ENCODE measurements around the gene GLMN. TPM values are rescaled to one million over a fixed set of nuclear protein-coding genes. Genes with fewer than 3 reads are reported as not detected.

GLMN gene
- polyA plus RNA-seq, 3 donors = 2.1 to 4.1 (median 2.6) TPM

DNA sequence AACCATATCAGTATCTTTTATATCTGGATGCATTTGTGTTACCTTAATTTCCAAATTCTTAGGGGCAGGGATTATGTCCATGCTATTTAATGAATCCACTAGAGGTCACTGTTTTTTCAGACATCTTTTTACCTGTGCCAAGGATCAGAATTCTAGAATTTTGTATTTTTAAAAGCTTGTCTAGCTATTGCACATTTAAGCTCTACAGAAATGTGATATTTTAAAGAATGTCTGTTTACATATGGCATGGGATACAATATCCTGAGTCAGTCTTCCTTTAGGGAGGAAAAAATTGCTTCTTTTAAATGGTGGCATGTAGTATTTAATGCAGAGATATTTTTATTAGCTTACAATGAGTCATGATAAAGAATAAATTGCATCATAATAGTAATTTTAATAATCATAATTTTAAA is 11.4 kb upstream of the GLMN start:
- peaks cover 3% of the 10 kb centered on the region for H3K4me1 Mint-ChIP-seq
- no peaks in the 10 kb centered on the region for H3K9me3 ChIP-seq (replicated peaks in 1 of 2; ENCODE audit: control insufficient read depth in 1 of 2, insufficient read depth in 1 of 2, low read length in 2 of 2)
- no peaks in the 10 kb centered on the region for H3K27me3 ChIP-seq (ENCODE audit: control insufficient read depth in 2 of 2, insufficient read depth in 2 of 2, low read length in 2 of 2)
- H3K4me3 ChIP-seq (replicated peaks in 1 of 3; ENCODE audit: low read depth in 2 of 3, low read length in 3 of 3) = no peak overlapping the region
- peak in 1 of 3 donors; percentile 22 for DNase-seq
- no peak overlapping the region for H3K27ac ChIP-seq (ENCODE audit: low read depth in 1 of 2, low read length in 2 of 2)
- peaks cover 15 to 62% of the 10 kb centered on the region in 2 donors for H3K36me3 ChIP-seq (replicated peaks in 1 of 2; ENCODE audit: control insufficient read depth in 1 of 2, insufficient read depth in 2 of 2, low read length in 2 of 2)
- H3K4me1 ChIP-seq (ENCODE audit: control insufficient read depth in 1 of 2, insufficient read depth in 2 of 2, low read length in 2 of 2) = no peaks in the 10 kb centered on the region
- no peak overlapping the region for H3K9ac ChIP-seq (ENCODE audit: insufficient read depth, low read length, poor library complexity, severe bottlenecking)
- no peak overlapping the region for H3K4me3 Mint-ChIP-seq
- no peak overlapping the region for H3K4me2 ChIP-seq (replicated peaks; ENCODE audit: extremely low read depth, low read length, poor library complexity, severe bottlenecking)
- H3K79me2 ChIP-seq (ENCODE audit: insufficient read depth, low read length) = no peaks in the 10 kb centered on the region
- no peak overlapping the region for H3K27ac Mint-ChIP-seq
- H3K9me3 Mint-ChIP-seq = no peaks in the 10 kb centered on the region
- no peak overlapping the region for H2AFZ ChIP-seq (ENCODE audit: insufficient read depth, low read depth, low read length, poor library complexity, severe bottlenecking)
- peaks cover 34 to 54% of the 10 kb centered on the region in 2 donors for H3K36me3 Mint-ChIP-seq
- TF ChIP-seq, protein P1, sequence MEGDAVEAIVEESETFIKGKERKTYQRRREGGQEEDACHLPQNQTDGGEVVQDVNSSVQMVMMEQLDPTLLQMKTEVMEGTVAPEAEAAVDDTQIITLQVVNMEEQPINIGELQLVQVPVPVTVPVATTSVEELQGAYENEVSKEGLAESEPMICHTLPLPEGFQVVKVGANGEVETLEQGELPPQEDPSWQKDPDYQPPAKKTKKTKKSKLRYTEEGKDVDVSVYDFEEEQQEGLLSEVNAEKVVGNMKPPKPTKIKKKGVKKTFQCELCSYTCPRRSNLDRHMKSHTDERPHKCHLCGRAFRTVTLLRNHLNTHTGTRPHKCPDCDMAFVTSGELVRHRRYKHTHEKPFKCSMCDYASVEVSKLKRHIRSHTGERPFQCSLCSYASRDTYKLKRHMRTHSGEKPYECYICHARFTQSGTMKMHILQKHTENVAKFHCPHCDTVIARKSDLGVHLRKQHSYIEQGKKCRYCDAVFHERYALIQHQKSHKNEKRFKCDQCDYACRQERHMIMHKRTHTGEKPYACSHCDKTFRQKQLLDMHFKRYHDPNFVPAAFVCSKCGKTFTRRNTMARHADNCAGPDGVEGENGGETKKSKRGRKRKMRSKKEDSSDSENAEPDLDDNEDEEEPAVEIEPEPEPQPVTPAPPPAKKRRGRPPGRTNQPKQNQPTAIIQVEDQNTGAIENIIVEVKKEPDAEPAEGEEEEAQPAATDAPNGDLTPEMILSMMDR (IDR thresholded peaks at IDR 0.05) = peak; percentile 75
- no peaks in the 10 kb centered on the region for H4K20me1 ChIP-seq (ENCODE audit: insufficient read depth, low read length)
- no peaks in the 10 kb centered on the region for H3K27me3 Mint-ChIP-seq (ENCODE audit: low read depth in 3 of 3)
- intact Hi-C loops (cut with micrococcal nuclease) = no loop called here

DNA sequence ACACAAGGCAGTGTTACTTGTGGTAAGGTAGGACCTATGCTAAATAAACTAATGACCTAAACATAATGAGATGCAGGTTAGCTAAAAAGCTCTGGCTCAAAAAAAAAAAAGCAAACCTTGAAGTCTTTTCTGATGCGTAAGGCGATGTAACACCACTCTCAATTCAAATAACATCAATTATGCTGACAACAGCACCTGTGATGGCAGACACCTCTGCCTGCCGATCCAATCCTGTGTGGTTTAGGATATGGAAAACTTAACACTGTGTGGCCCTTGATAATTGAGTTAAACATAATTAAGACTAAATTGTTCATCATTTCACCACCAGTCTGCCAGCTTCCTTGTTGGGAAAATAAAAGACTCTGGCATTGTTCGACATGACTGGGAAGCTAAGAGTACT is 9.2 kb upstream of the GLMN start:
- H3K4me1 Mint-ChIP-seq = peaks cover 3% of the 10 kb centered on the region
- Histone ChIP-seq H3K4me2 (replicated peaks; ENCODE audit: extremely low read depth, low read length, poor library complexity, severe bottlenecking) (no peak overlapping the region), H2AFZ (ENCODE audit: insufficient read depth, low read depth, low read length, poor library complexity, severe bottlenecking) (no peak overlapping the region), H3K9ac (ENCODE audit: insufficient read depth, low read length, poor library complexity, severe bottlenecking) (no peak overlapping the region), H3K27me3 (ENCODE audit: control insufficient read depth in 2 of 2, insufficient read depth in 2 of 2, low read length in 2 of 2) (no peaks in the 10 kb centered on the region), H3K27ac (ENCODE audit: low read depth in 1 of 2, low read length in 2 of 2) (no peak overlapping the region), H3K9me3 (replicated peaks in 1 of 2; ENCODE audit: control insufficient read depth in 1 of 2, insufficient read depth in 1 of 2, low read length in 2 of 2) (no peaks in the 10 kb centered on the region), H3K4me1 (ENCODE audit: control insufficient read depth in 1 of 2, insufficient read depth in 2 of 2, low read length in 2 of 2) (no peaks in the 10 kb centered on the region), H3K4me3 (replicated peaks in 1 of 3; ENCODE audit: low read depth in 2 of 3, low read length in 3 of 3) (no peak overlapping the region), H3K36me3 (replicated peaks in 1 of 2; ENCODE audit: control insufficient read depth in 1 of 2, insufficient read depth in 2 of 2, low read length in 2 of 2) (peaks cover 27 to 72% of the 10 kb centered on the region in 2 donors), H4K20me1 (ENCODE audit: insufficient read depth, low read length) (no peaks in the 10 kb centered on the region), H3K79me2 (ENCODE audit: insufficient read depth, low read length) (no peaks in the 10 kb centered on the region)
- H3K27ac Mint-ChIP-seq = no peak overlapping the region
- intact Hi-C loops (cut with micrococcal nuclease) = loop anchor here in 1 of 2 donors (10.0 kb wide), 1 partner anchor 177 kb away; the partner anchor contains the start of gene GFI1
- WGBS (ENCODE audit: insufficient coverage) = 100% methylated on average over 1 of the region's 4 CpGs
- H3K4me3 Mint-ChIP-seq = no peak overlapping the region
- no peaks in the 10 kb centered on the region for H3K9me3 Mint-ChIP-seq
- DNase-seq = no peak
- peaks cover 36 to 67% of the 10 kb centered on the region in 2 donors for H3K36me3 Mint-ChIP-seq
- no peaks in the 10 kb centered on the region for H3K27me3 Mint-ChIP-seq (ENCODE audit: low read depth in 3 of 3)
- TF ChIP-seq, protein P1 (IDR thresholded peaks at IDR 0.05) = no peak
